ENCODE results near the gene WNT7A.
"Not testable (repeated sequence)": the region's sequence is repeated elsewhere in the genome, so short reads cannot be mapped to it uniquely, and the experiment has no call there.

Gene WNT7A

GRCh38 chr3:13865581-13865980 is 14.3 kb downstream of the WNT7A start:
- DNase-seq (ENCODE audit: low read depth in 2 of 2), result no peak

GRCh38 chr3:13865106-13865505 is 14.8 kb downstream of the WNT7A start:
- DNase-seq (ENCODE audit: low read depth in 2 of 2), result no peak

- no peak for DNase-seq (ENCODE audit: low read depth in 2 of 2)
These were observed 15.8 kb downstream of the WNT7A start for GRCh38 chr3:13863965-13864595.

- DNase-seq (ENCODE audit: low read depth in 2 of 2), result no peak
These were observed 16.4 kb downstream of the WNT7A start for GRCh38 chr3:13863382-13863952.

GRCh38 chr3:13861461-13861860 is 18.4 kb downstream of the WNT7A start:
- DNase-seq (ENCODE audit: low read depth in 2 of 2), result no peak

GRCh38 chr3:13860001-13860400 is 19.9 kb downstream of the WNT7A start:
- DNase-seq (ENCODE audit: low read depth in 2 of 2), result no peak

- no peak for DNase-seq (ENCODE audit: low read depth in 2 of 2)
These were observed 20.9 kb downstream of the WNT7A start for GRCh38 chr3:13858768-13859520.

- DNase-seq (ENCODE audit: low read depth in 2 of 2), result no peak
These were observed 22.0 kb downstream of the WNT7A start for GRCh38 chr3:13857702-13858380.

GRCh38 chr3:13856628-13857027 is 23.2 kb downstream of the WNT7A start:
- DNase-seq (ENCODE audit: low read depth in 2 of 2), result not testable (repeated sequence)

- DNase-seq (ENCODE audit: low read depth in 2 of 2), result no peak
These were observed 23.9 kb downstream of the WNT7A start for GRCh38 chr3:13856006-13856405.

- no peak for DNase-seq (ENCODE audit: low read depth in 2 of 2)
These were observed 25.4 kb downstream of the WNT7A start for GRCh38 chr3:13854492-13854891.

GRCh38 chr3:13853978-13854296 is 25.9 kb downstream of the WNT7A start:
- DNase-seq (ENCODE audit: low read depth in 2 of 2), result no peak

- no peak for DNase-seq (ENCODE audit: low read depth in 2 of 2)
These were observed 26.5 kb downstream of the WNT7A start for GRCh38 chr3:13853256-13853977.

GRCh38 chr3:13852638-13853009 is 27.2 kb downstream of the WNT7A start:
- no peak for DNase-seq (ENCODE audit: low read depth in 2 of 2)

- no peak for DNase-seq (ENCODE audit: low read depth in 2 of 2)
These were observed 27.8 kb downstream of the WNT7A start for GRCh38 chr3:13851997-13852637.

GRCh38 chr3:13851091-13851849 is 28.6 kb downstream of the WNT7A start:
- DNase-seq (ENCODE audit: low read depth in 2 of 2), result no peak

- DNase-seq (ENCODE audit: low read depth in 2 of 2), result no peak
These were observed 29.5 kb downstream of the WNT7A start for GRCh38 chr3:13850161-13850945.

- DNase-seq (ENCODE audit: low read depth in 2 of 2), result no peak
These were observed 30.9 kb downstream of the WNT7A start for GRCh38 chr3:13849018-13849417.

- DNase-seq (ENCODE audit: low read depth in 2 of 2), result no peak
These were observed 32.9 kb downstream of the WNT7A start for GRCh38 chr3:13846716-13847570.
